ENCODE results near the gene CELF1. TPM values are rescaled to one million over a fixed set of nuclear protein-coding genes. Genes with fewer than 3 reads are reported as not detected.

CELF1 gene
- total RNA-seq, 1 experiment from 2014 or later: 152 TPM

GRCh38 chr11:47478651-47479329 is 74.1 kb downstream of the CELF1 start:
- Histone ChIP-seq H3K27me3 (replicated peaks; ENCODE audit: control insufficient read depth, insufficient read depth, low read length) (no peaks in the 10 kb centered on the region), H3K4me1 (no peaks in the 10 kb centered on the region), H3K9me3 (no peaks in the 10 kb centered on the region), H3K4me3 (ENCODE audit: low read depth, low read length) (no peak overlapping the region), H3K36me3 (ENCODE audit: control insufficient read depth, insufficient read depth, low read length) (peaks cover 8% of the 10 kb centered on the region)
- Mint-ChIP-seq H3K36me3 (ENCODE audit: insufficient read depth, unreplicated experiment) (peaks cover 100% of the 10 kb centered on the region), H3K27me3 (ENCODE audit: insufficient read depth, unreplicated experiment) (no peaks in the 10 kb centered on the region), H3K9me3 (ENCODE audit: unreplicated experiment) (no peaks in the 10 kb centered on the region), H3K4me1 (ENCODE audit: low read depth, unreplicated experiment) (no peaks in the 10 kb centered on the region), H3K4me3 (ENCODE audit: unreplicated experiment) (no peak overlapping the region), H3K27ac (ENCODE audit: unreplicated experiment) (no peak overlapping the region)
- no TSS peak for BruUV-seq (replicated peaks)
- ChIA-PET POLR2A (no interaction called here), CTCF (no interaction called here)
- intact Hi-C loops (cut with micrococcal nuclease; ENCODE audit: unreplicated experiment): no loop called here
- no peak for TF ChIP-seq CTCF (IDR thresholded peaks at IDR 0.05; ENCODE audit: insufficient read depth in 1 of 2, low read depth in 1 of 2, low read length in 1 of 2, severe bottlenecking in 1 of 2, unreplicated experiment in 1 of 2)
- no peak for DNase-seq

GRCh38 chr11:47477753-47478152 is 75.2 kb downstream of the CELF1 start:
- ChIA-PET POLR2A (no interaction called here), CTCF (no interaction called here)
- no TSS peak for BruUV-seq (replicated peaks)
- H3K27me3 ChIP-seq (replicated peaks; ENCODE audit: control insufficient read depth, insufficient read depth, low read length): no peaks in the 10 kb centered on the region
- no peaks in the 10 kb centered on the region for H3K4me1 ChIP-seq
- TF ChIP-seq CTCF (IDR thresholded peaks at IDR 0.05; ENCODE audit: insufficient read depth in 1 of 2, low read depth in 1 of 2, low read length in 1 of 2, severe bottlenecking in 1 of 2, unreplicated experiment in 1 of 2): no peak
- no peaks in the 10 kb centered on the region for H3K4me1 Mint-ChIP-seq (ENCODE audit: low read depth, unreplicated experiment)
- intact Hi-C loops (cut with micrococcal nuclease; ENCODE audit: unreplicated experiment): no loop called here
- H3K27ac Mint-ChIP-seq (ENCODE audit: unreplicated experiment): no peak overlapping the region
- H3K4me3 Mint-ChIP-seq (ENCODE audit: unreplicated experiment): no peak overlapping the region
- peaks cover 8% of the 10 kb centered on the region for H3K36me3 ChIP-seq (ENCODE audit: control insufficient read depth, insufficient read depth, low read length)
- no peaks in the 10 kb centered on the region for H3K27me3 Mint-ChIP-seq (ENCODE audit: insufficient read depth, unreplicated experiment)
- H3K4me3 ChIP-seq (ENCODE audit: low read depth, low read length): no peak overlapping the region
- no peaks in the 10 kb centered on the region for H3K9me3 Mint-ChIP-seq (ENCODE audit: unreplicated experiment)
- DNase-seq: no peak
- H3K9me3 ChIP-seq: no peaks in the 10 kb centered on the region
- peaks cover 100% of the 10 kb centered on the region for H3K36me3 Mint-ChIP-seq (ENCODE audit: insufficient read depth, unreplicated experiment)

- no peaks in the 10 kb centered on the region for H3K27me3 ChIP-seq (replicated peaks; ENCODE audit: control insufficient read depth, insufficient read depth, low read length)
- no peak for DNase-seq
- no peak overlapping the region for H3K4me3 ChIP-seq (ENCODE audit: low read depth, low read length)
- Mint-ChIP-seq H3K4me1 (ENCODE audit: low read depth, unreplicated experiment) (no peaks in the 10 kb centered on the region), H3K36me3 (ENCODE audit: insufficient read depth, unreplicated experiment) (peaks cover 100% of the 10 kb centered on the region), H3K27ac (ENCODE audit: unreplicated experiment) (no peak overlapping the region), H3K9me3 (ENCODE audit: unreplicated experiment) (no peaks in the 10 kb centered on the region), H3K27me3 (ENCODE audit: insufficient read depth, unreplicated experiment) (no peaks in the 10 kb centered on the region), H3K4me3 (ENCODE audit: unreplicated experiment) (no peak overlapping the region)
- CTCF ChIA-PET: no interaction called here
- intact Hi-C loops (cut with micrococcal nuclease; ENCODE audit: unreplicated experiment): no loop called here
- no peaks in the 10 kb centered on the region for H3K4me1 ChIP-seq
- POLR2A ChIA-PET: no interaction called here
- H3K9me3 ChIP-seq: no peaks in the 10 kb centered on the region
- no peak for TF ChIP-seq CTCF (IDR thresholded peaks at IDR 0.05; ENCODE audit: insufficient read depth in 1 of 2, low read depth in 1 of 2, low read length in 1 of 2, severe bottlenecking in 1 of 2, unreplicated experiment in 1 of 2)
- no TSS peak for BruUV-seq (replicated peaks)
- H3K36me3 ChIP-seq (ENCODE audit: control insufficient read depth, insufficient read depth, low read length): peaks cover 8% of the 10 kb centered on the region
These were observed 75.6 kb downstream of the CELF1 start for GRCh38 chr11:47477323-47477722.
